ENCODE measurements around the gene PDK3.

The PDK3 gene

GRCh38 chrX:24464836-24465531, at the start of gene PDK3:
Gene PDK3 (plus strand): TSS chrX:24465286. CDS start chrX:24465456, 170 bp downstream.
- peak; percentile 60 to 73 for DNase-seq (ENCODE audit: low read depth in 2 of 2)

DNA sequence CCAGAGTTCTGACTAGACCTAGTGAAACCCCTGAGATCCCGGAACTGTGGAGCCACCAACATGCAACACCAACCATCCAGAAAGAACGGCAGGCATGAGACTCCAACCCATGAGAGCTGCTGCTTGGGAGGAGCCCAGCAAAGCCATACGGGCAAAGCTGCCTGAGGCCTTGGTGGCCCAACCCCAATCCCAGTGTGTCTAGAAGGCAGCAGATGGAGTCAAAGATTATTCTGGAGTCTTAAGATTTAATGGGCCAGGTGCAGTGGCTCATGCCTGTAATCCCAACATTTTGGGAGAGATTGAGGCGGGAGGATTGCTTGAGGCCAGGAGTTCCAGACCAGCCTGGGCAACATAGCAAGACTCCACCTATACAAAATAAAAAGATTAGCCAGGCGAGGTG, 49.2 kb upstream of the PDK3 start:
- no peak for DNase-seq (ENCODE audit: low read depth in 2 of 2)

DNA sequence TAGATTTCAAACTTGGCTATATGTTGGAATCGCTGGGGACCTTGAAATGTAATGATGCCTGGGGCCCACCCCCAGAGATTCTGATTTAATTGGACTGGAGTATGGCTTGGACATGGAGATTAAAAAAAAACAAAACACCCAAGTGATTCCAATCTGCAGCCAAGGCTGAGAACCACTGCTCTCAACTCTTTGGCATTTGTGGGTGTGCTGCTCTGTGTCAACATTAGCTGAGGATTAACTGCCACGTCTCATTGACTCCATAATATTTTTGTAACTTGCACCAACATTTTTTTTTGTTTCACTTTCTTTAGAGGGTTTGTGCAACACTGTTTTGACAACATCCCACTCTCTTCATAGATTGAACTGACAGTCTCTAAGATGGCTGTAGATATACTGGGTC, 41.1 kb upstream of the PDK3 start:
- no peak for DNase-seq (ENCODE audit: low read depth in 2 of 2)

DNA sequence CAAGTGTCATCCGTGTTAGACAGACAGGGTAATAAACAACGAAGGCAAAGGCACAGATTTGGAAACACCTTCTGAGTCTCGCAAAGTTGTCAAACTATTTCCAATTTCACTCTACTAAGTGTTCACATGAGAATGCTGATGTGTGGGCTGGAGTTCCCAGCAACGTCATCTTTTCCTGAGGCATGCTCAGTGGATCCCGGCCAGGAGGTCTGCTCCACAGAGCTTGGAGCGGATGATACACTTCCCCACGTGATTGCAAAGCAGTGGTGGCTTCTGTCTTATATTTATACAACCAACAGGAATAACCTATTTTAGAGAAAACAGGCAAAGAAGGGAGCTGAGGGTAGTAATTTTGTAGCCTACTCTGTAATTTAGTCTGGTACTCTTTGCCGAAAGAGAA, 40.1 kb upstream of the PDK3 start:
- no peak for DNase-seq (ENCODE audit: low read depth in 2 of 2)

DNA sequence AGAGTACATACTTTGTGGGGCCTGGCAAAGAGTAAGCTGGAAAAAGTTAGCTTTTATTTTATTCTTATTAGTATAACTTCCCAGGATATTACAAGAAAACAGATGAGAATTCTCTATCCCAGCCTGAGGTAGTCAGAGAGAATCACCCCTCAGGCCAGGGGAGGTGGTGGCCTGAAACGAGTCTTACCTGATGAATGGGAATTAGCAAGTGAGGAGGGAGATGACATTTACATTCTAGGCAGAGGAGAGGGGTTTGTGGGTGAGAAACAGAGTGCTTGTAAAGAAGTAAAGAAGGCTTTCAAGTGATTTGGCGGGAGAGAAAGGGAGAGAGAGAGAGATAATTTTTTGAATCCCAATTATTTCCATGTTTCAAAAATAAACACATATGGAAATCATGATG, 39.3 kb upstream of the PDK3 start:
- no peak for DNase-seq (ENCODE audit: low read depth in 2 of 2)

GRCh38 chrX:24426340-24426913, 38.7 kb upstream of the PDK3 start:
- DNase-seq (ENCODE audit: low read depth in 2 of 2): no peak

GRCh38 chrX:24426921-24427746, 38.0 kb upstream of the PDK3 start:
- no peak for DNase-seq (ENCODE audit: low read depth in 2 of 2)

DNA sequence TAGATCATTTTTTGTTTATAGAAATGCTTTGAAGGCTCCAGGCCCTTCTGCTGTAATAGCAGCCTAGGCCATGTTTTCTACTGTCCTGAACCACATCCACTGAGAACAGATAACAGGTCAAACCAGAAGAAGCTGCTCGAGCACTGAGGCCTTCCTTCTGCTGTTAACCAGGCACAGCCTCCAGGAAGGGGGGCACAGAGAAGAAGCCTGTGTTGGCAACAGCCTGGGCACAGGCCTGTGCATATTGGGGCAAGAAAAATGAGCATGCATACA, 37.4 kb upstream of the PDK3 start:
- no peak for DNase-seq (ENCODE audit: low read depth in 2 of 2)

GRCh38 chrX:24428516-24428915, 36.6 kb upstream of the PDK3 start:
- DNase-seq (ENCODE audit: low read depth in 2 of 2): no peak

DNA sequence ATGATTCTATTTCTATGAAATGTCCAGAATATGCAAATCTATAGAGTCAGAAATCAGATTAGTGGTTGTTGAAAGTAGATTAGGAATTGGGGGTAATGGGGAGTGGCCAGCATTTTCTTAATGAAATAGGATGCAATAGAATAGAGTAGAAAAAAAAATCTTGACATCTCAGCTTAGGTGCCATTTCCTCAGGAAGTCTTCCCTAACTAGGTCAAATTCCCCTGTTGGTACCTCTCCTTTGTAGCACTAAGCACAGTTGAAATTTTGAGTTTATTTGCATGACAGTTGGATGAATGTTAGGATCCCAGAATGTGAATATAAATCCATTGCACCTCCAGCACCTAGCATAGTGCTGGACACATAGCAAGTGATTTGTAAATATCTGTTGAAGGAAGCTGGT, 30.0 kb upstream of the PDK3 start:
- DNase-seq (ENCODE audit: low read depth in 2 of 2): no peak

DNA sequence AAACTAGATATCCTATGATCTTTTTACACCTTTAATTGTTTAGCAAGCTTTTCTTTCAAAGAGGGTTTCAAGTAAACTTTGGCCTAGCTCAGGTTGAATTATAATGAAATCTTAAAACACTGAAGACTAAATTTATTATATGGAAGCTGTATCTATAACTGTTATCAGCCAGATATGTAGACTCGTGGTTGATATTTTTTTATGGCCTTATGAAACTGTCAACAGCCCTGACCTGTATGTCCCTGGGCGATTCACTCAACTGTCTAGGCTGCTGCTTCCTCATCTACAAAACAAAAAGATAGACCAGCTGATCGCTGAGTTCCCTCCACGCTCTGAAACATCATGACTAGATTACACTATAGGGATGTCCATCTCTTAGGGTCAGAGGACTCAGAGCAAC, 21.2 kb upstream of the PDK3 start:
- DNase-seq (ENCODE audit: low read depth in 2 of 2): no peak

DNA sequence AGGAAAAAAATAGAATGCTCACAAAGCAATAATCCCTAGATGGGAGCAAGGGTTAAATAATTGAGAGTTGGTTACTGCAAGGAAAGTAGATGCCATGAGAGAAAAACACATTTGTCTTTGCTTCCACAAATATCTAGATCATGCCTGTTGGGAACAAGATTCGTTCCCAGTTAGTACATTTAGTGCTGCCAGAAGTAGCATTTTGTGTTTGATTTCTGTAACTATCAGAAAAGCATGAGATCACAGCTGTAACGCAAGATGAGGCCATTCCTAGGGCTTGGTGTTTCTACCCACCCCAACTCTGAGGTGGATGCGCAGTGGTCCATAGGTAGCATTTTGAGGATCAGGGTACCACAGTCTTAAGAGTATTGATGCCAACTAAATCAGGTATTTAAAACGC, 20.4 kb upstream of the PDK3 start:
- no peak for DNase-seq (ENCODE audit: low read depth in 2 of 2)

DNA sequence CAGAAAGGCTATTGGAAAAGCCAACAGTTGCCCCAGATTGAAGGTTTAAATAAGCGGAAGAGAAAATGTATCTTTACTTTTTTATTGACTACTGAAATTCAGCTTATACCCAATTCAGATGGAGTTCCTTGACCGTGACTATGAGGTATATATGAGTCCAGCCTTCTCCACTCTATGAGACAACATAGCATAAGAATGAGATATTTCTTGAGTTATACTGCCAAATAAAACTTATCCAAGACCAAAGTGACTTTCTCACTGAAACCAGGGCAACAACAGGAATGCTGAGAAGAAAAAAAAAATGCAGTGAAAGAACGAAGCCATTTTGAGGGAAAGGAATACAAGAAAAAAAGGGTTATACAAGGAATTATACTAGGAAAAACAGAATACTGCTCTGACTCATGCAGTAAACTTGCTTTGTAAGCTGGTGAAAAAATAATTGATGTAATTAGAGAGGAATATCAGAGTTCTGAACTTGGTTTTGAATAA, 16.3 kb upstream of the PDK3 start:
- no peak for DNase-seq (ENCODE audit: low read depth in 2 of 2)

DNA sequence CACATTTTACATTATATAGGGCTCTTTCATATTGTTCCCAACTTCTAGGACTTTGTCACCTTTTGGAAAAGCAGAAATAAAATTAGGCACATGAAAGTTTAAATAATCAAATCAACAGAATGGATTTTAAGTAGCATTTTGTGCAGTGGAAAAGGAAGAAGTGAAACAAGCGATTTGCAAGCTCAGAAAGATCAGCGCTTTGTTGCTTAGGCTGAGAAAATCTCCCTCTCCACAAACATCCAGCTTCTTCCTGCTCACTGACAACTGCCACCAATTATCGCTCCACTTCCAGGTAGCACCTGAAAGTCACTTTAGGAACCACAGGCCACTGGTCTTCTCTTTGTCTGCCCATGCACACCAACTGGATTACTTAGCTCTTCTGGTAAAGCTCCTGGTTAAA, 2.0 kb upstream of the PDK3 start:
- no peak for DNase-seq (ENCODE audit: low read depth in 2 of 2)

DNA sequence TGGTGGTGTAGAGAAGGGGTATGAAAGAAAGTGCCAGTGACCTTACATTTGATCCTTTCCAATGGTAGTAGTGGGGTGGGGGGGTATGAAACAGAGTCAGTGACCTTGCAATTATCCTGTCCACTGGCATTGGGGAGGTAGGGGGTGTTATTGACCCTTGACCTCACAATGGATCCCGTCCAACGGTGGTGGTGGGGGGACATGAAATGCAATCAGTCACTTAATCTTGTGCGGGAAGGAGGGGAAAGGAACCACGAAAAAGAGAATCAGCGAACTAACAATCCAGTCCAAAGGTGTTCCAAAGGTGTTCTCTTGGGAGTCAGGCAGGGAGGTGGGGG, 619 bp upstream of the PDK3 start:
- DNase-seq (ENCODE audit: low read depth in 2 of 2): no peak

DNA sequence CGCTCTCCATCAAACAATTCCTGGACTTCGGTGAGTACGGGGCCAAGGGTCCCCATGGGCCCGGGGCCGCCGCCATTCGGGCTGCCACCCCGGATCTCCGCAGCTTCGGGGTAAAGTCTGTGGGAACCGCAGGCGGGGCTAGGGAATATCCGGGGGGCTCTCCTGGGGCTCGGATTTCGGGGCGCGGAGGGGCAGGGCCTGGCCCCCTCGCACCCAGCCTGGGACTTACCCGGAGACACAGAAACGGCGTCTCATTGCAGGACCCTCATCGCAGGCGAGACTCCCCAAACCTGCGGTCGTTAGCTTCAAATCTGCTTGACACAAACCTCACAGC, 413 bp downstream of the PDK3 start:
- no peak for DNase-seq (ENCODE audit: low read depth in 2 of 2)

DNA sequence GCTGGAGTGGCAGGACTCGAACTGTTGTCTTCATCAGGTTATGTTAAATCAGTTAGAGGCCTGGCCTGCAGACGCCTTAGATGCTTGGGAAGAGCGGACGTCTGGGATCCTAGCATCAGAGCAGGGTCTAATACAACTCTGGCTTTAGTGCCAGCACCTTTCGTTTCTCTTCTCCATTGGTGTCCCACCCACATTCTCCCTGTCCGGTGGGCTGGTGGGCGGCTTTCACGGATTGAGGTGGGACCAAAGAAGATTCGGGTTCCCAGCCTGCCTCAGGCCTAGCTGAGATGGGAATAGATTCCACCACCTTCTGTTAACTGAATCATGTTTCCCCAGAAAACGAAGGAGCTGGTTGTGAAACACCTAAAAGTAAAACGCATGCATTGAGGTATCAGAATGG, 939 bp downstream of the PDK3 start:
- DNase-seq (ENCODE audit: low read depth in 2 of 2): no peak

DNA sequence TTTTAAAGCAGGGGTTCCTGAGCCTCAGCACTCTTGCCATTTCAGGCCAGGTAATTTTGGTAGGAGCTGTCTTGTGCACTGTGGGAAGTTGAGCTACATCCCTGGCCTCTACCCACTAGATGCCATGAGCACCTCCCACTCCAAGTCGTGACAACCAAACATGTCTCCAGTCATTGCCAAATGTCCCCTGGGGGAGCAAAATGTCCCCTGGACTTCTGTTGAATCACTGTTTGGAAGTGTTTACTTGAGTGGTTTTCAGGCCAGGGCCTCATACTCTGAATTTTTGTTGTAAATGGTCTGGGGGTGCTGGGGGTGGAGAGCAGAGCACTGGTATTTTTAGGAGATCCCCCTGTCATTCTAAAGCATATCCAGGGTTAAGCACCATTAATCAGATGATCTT, 3.2 kb downstream of the PDK3 start:
- no peak for DNase-seq (ENCODE audit: low read depth in 2 of 2)

- DNase-seq (ENCODE audit: low read depth in 2 of 2): no peak
Observed at GRCh38 chrX:24471808-24472207, 6.7 kb downstream of the PDK3 start.

- no peak for DNase-seq (ENCODE audit: low read depth in 2 of 2)
Observed at GRCh38 chrX:24475480-24475879, 10.4 kb downstream of the PDK3 start.

DNA sequence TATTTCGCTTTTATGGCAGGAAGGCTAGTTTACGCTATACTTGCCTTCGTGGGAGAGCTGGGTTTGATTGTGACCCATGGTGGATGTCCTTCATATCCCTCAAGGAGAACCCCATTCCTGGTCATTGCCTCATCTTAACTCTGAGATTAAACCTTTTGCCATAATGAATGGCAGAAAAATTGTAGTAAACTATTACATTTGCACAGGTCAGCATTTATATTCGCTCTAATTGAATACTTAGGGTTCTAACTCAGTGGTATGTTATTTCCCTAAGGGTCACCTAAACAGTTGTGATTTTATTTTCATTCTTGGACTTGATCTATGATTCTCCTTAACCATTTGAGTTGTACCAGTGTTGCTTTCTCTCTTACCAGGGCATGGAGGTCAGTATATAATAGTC, 13.4 kb downstream of the PDK3 start:
- DNase-seq (ENCODE audit: low read depth in 2 of 2): no peak

DNA sequence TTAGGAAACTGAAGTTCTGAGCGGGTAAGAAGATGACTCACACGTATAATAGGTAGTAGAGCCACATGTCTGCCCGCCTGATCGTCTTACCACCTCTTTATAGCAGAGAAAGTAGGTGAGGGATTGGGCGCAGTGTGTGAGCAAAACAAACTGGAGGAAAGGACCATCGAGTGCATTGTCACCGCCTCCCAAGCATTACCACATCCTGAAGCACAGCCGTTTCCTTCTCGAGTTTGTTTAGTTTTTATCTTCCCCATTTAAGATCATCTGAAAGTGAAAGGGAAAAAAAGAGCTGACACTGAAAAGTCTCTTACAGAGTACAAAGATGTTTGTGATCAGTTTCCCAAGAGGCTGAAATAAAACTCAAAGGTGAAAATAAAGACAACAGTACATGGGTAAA, 14.8 kb downstream of the PDK3 start:
- peak; percentile 27 to 39 for DNase-seq (ENCODE audit: low read depth in 2 of 2)

DNA sequence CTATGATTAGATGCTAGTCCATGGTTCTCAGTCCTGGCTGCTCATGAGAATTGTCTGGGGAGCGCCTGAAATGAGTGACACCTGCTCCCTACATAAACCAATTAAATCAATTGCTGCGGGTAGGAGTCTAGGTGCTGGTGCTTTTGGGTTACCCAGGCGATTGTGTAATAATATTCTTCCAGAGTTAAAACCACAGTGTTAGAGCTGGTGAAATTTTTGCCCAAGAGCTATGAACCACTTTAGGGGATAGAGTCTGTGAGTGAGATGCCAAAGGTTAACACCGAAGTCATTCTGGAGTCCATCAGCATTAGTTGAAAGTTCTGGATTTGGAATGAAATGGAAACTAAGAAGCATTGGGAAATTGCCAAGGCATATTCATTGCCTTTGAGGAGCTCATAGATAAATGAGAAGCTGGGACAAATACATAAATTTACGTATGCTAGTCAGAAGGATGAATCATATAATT, 15.3 kb downstream of the PDK3 start:
- DNase-seq (ENCODE audit: low read depth in 2 of 2): no peak

All from stimulated activated CD8-positive, alpha-beta memory T cell treated with anti-CD3 and anti-CD28 coated beads, Interleukin-7, amount 100 ng/mL, for 1 hour (primary cell).